Renal pelvis (tissue), 4 donors: ENCODE measurements around the gene MRPL30. TPM values are rescaled to one million over a fixed set of nuclear protein-coding genes. Genes with fewer than 3 reads are reported as not detected.
"Not testable (repeated sequence)": the region's sequence is repeated elsewhere in the genome, so short reads cannot be mapped to it uniquely, and the experiment has no call there.

Source experiments
- DNase-seq: peaks from one replicate; pipeline ENCODE4 v3.0.0-alpha.2; 2013
- polyA plus RNA-seq, 3 donors: library from polyadenylated mRNA; unstranded; fragments of 120-200 nt; gene quantifications; one replicate each; pipeline ENCODE4 v1.2.1, GENCODE V29; 2013; ENCODE audit not compliant: insufficient read length in 3 of 3

Gene MRPL30
- polyA plus RNA-seq, 3 donors = 45.5 to 53.1 (median 45.7) TPM

DNA sequence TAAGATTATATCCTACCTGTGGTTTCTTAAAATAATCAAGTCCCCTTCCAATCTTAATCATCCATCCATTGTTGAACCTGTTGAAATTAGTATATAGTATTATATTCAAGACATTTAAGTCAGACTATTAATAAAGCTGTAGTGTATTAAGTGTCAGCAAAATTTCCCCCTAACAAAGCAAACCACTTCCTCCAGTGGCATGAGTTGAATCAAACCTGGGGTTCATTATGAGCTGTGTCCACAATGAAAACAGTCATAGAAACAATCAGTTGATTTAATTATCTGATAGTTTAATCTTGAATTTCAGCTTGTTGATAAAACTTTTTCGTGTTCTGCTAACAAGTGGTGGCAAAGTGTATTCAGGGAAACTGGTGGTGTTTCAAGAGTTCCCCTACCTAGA, 11.4 kb upstream of the MRPL30 start:
- no peak for DNase-seq

DNA sequence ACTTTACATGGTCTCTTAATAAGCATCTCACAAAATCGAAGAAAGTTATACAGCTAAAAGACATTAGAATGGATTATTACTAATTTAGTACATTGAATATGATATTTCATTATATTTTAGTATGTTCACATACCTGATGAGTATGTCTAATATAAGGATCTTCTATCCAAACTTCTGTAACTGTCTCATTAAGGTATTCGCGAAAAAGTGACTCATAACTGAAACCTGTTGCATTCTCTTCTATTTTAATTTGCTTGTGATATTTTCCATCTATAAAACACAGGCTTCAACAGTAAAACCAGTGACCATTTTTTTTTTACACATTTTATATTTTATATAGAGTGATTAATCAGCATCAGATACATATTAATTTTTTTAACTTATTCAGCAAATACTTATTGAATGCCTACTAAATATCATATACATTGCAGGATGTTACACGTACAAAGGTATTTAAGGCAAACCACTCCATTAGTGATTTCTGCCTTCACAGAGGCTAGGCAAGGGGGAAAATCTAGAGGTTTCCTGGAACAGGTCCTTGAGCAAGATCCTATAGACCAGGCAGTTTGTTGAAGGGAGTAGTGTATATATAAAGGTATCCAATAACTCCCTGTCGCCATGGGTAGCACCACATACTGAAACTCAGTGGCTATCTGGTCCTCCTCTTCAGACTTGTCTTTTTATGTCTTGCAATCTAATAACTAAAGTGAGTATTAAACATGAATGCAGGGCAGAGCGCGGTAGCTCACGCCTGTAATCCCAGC, 9.4 kb upstream of the MRPL30 start:
- DNase-seq = no peak

DNA sequence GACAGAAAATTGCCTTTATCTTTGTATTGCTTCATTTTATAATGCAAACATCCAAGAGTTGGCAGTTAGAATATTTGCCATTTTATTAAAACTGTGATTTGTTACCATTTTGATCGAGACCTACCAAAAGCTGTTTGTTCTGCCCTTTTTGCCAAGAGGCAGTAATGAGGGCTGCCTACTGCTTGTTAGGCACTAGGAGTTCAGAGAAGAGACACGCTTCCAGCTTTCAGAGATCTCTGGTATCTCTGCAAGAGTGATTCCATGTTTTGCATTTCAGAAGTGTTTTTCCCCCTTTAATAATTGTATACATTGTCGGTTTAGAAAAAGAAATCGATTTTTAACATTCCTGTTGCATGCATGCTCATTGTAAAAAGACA, 628 bp downstream of the MRPL30 start:
- DNase-seq = no peak

DNA sequence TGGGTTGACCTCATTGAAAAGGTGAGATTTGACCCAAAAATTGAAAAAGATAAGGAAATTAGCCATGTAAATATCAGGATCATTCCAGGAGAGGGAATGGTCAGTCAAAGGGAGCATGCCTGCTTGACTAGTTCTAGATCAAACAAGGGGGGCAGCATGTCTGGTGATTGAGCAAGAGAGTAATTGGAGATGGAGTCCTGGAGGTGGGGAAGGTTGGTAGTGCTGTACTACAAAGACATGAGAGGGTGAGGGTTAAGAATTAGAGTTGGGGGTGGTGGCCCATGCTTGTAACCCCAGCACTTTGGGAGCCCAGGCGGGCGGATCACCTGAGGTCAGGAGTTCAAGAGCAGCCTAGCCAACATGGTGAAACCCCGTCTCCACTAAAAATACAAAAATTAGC, 2.0 kb downstream of the MRPL30 start:
- no peak for DNase-seq

DNA sequence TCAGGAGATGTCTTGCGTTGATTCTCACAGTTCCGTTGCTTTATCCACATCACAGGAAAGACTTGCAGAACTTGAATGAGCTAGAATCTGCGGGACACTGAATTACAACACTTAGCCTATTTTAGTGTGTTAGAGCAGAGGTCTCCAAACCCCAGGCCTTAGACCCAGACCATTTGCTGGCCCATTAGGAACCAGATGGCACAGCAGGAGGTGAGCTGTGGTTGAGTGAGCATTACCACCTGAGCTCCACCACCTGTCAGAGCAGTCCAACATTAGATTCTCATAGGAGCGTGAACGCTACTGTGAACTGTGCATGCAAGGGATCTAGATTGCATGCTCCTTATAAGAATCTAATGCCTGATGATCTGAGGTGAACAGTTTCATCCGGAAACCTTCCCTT, 3.8 kb downstream of the MRPL30 start:
- no peak for DNase-seq

DNA sequence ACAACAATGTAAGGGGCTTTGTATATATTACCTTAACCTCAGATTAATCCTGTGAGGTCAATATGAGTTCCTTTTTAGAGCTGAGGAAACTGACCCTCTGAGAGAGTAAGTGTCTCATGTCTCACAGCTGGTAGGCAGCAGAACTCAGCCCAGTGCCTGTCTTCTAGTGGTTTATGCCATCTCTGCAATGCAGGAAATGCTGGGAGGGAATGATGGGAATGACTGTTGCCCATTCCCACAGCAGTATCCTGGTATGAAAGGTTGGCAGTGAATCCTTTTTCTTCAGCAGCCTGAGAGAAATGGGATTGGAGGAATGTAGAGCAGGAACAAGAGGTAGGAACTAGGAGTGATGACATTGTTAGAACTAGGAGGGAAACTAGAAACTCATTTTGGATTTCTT, 6.0 kb downstream of the MRPL30 start:
- DNase-seq = no peak

DNA sequence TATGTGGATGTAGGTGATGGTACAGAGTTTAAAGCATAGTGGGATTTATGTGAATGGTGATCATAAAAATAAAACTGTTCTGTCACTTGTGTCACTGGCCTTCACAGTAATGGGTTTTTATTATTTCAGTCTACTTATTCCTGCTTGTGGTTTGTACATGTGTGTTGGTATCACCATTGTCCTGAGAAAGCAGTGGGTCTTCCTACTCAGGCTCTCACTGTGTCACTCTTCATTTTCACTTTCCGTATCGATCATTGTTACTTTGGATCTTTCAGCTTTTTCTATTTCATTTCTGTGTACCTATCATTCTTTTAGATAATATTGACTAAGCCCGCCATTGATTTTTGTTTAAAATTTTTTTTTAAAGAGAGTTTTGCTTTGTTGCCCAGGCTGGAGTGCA, 7.4 kb downstream of the MRPL30 start:
- no peak for DNase-seq

DNA sequence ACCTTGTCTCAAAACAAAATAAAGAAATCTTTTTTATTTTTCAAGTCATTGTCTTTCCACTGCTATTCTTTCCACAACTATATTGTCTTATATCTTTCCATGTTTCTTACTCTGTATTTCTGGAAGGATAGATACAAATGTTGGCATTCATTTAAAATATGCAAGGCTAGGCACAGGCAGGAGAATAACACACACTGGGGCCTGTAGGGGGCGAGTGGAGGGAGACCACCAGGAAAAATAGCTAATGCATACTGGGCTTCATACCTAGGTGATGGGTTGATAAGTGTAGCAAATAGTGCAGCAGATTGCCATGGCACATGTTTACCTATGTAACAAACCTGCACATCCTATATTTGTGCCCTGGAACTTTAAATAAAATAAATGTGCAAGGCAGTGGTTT, 9.6 kb downstream of the MRPL30 start:
- DNase-seq = no peak

DNA sequence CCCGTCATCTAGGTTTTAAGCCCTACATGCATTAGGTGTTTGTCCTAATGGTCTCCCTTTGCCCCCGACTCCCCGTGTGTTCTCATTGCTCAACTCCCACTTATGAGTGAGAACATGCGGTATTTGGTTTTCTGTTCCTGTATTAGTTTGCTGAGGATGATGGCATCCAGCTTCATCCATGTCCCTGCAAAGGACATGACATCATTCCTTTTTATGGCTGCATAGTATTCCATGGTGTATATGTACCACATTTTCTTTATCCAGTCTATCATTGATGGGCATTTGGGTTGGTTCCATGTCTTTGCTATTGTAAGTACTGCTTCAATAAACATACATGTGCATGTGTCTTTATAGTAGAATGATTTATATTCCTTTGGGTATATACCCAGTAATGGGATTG, 11.4 kb downstream of the MRPL30 start:
- DNase-seq = not testable (repeated sequence)

DNA sequence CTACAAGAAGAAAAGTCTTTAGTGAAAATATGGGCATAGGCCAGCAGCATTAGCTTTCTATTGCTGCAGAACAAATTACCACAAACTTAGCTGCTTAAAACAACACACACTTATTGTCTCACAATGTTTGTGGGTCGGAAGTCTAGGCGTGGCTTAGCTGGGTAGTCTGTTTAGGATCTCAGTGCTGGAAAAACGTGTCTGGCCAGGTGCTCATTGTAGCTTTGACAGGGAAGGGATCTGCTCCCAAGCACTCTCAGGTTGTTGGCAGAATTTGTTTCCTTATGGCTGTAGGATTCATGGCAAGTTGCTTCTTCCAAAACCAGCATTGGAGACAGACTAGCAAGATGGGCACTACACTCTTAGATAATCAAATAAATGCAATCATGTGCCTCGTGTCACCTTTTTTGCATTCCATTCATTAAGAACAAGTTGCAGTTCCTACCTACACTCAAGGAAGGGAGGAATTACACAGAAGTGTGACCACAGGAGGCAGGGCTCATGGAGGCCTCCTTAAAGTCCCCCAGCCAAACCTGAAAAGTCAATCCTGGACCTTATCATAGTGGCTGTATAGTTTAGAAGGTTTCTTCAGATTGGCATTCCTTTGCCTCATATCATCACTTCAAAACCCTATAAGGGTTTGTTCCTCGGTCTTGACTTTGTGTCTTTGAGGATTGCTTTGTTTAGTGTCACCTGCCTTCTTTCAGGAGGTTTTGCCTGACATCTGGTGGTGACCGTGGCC, 17.3 kb downstream of the MRPL30 start:
- no peak for DNase-seq

DNA sequence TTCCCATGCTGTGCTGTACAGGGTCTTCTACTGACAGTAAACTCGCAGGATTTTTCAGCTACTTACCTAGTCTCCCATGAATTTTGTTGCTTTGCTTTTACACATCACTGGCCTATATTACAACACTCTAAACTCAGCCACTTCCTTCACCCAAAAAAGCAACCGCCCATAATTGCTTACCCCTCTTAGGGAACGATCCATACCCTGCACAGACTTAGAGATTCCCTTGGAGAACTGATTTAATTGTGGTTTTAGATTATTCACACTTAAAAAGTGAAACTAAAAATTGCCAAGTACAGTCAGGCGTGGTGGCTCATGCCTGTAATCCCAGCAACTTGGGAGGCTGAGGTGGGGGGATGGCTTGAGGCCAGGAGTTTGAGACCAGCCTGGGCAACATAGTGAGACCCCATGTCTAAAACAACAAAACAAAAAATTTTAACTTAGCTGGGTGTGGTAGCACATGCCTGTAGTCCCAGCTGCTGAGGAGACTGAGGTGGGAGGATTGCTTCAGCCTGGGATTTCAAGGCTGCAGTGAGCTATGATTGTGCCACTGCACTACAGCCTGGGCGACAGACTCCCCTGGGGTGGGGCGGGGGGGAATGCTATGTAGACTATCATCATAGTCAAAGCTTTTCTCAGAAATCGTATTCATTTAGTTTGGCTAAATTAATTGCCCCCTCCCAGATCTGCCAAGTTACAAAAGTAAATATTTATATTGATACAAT, 19.3 kb downstream of the MRPL30 start:
- no peak for DNase-seq

DNA sequence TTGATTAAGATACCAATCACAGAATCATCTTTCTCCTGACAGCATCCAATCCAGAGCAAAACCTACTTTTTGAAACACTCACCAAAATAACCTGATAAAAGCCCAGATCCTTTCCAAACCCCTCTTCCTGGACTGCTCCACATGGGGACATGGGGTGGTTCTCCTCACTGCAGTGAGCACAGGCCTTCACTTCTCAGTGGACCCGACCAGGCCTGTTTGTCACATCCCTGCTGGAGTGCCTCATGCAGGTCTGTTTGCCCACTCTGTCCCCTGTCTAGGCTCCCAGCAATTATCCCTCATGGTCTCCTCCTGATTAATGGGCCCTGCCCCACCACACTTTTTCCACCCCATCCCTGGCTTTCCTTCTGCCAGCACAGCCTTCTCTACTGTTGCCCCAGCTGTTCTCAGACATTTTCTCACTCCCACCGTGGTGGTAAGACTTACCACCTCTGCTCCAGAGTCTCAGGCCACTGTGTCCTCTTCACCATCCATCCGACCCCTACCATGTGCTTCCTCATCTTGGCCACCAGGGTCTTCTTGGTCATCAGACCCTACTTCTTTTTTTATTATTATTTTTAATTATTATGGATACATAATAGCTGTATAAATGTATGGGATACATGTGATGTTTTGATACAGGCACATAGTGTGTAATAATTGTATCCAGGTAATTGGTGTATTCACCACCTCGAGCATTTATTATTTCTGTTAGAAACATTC, 21.1 kb downstream of the MRPL30 start:
- DNase-seq = no peak

DNA sequence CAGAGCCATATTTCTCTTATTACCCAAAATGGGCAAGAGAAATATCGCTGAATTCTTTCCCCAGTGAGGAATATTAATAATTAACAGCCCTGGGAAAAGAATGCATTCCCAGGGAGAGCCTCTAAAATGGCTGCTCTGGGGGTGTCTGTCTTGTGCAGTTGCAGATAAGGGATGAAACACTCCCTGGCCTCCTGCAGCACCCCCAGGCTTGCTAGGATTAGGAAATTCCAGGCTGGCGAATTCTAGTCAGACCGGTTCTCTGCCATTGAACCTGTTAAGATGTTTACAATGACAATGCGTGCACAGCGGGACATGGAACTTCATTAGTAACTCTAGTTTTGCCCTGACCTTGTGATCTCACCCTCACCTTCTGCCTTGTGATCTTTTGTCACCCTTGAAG, 24.5 kb downstream of the MRPL30 start:
- no peak for DNase-seq

DNA sequence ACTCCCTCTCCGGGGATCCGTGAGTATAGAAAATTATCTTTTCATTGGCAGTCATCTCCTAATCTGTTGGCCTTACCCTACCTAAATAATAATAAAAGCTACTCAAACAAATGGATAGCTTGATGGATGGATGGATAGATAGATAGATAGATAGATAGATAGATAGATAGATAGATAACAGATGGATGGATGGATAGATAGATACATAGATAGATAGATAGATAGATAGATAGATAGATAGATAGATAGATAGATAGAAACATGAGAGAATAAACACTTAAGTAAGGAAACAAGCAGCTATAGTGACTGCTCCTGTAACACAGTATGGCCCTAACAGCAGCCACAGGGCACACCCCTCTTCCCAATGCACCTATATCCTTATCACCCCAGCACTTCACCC, 35.1 kb downstream of the MRPL30 start:
- DNase-seq = no peak

DNA sequence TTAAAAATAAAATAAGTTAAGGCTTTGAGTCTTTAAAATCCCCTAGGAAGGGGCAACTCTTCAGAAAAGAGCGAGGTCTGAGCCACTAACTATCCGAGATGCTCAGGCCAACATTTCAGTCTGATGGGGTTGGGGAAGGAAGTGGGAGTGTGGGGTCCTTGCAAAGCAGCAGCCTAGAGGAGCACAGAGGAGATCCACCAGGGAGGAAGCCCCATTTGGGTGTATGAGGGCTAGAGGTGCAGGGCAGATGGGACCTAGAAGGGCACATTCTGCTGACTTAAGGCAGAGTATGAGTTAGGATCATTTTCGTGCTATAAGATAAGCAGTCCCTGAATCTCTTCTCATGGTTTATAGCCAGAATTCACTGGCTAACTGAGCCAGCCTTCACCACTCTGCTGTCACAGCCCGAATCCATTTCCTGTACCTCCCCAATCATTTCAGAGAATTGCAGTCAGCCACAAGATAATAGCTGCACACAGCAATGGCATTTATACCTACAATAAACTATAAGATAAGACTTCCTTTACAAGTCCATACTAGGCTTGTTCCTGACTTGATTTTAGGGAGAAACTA, 37.0 kb downstream of the MRPL30 start:
- DNase-seq = no peak

DNA sequence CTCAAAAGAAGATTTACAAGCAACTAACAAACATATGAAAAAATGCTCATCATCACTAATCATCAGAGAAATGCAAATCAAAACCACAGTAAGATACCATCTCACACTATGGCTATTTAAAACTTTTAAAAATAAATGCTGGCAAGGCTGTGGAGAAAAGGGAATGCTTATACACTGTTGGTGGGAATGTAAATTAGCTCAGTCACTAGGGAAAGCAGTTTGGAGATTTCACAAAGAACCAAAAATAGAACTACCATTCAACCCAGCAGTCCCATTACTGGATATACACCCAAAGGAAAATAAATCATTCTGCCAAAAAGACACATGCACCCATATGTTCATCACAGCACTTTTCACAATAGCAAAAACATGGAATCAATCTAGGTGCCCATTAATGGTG, 52.2 kb downstream of the MRPL30 start:
- DNase-seq = not testable (repeated sequence)

DNA sequence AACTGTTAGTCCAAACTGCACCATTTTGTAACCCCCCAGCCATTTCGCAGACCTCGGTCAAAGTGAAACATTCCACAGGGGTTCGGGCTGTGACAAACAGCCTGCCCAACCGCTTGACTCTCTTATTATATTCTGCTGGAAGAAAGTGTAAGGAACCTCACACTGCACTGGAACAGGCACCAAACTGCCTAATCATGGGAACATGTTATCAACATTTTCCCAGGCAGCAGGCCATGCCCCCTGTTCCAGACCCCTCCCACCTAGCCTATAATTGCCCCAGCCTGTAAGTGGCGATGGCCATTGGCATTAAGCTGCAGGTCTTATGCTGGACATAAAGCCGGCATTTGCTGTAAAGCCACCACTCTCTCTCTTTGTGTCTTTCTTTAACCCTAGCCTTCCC, 57.6 kb downstream of the MRPL30 start:
- DNase-seq = no peak

DNA sequence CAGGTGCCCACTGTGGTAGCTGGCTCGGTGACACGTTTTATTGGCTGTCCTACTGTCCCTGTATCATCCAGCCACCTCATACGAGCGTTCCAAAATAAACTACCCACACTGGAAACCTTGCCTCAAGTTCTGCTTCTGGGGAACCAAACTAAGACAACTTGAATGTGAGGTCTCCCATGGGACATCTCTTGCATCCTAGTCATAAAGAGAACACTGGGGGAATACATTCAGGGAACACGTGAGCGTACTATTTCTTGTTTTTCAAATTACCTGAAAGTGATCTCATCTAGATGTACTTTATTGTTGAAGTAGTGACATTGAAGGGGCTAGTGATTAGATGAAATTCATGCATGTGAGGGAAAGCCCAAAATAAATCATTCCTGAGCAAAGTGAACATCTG, 59.4 kb downstream of the MRPL30 start:
- no peak for DNase-seq

DNA sequence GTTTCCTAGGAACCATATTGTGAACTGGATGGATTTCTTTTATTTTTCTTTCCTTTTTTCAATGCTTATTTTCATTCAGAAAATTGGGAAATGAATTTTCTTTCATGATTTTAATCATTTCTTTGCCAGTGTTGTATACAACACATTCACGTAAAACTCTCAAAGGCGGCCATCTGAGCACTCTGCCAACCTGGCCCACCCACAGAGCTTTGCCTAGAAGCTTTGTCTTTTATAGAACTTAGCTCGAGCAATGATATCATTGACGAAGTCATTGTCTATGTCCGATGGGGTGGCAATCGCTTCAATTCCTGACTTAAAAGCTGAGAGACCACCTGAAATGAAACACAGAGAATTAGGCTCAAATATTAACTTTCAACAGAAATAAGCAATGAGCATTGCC, 61.2 kb downstream of the MRPL30 start:
- DNase-seq = no peak
